Heart left ventricle (tissue), 16 donors: ENCODE data around the gene CWC22. TPM values are rescaled to one million over a fixed set of nuclear protein-coding genes. Genes with fewer than 3 reads are reported as not detected.

Experiments
- ATAC-seq, 4 donors: fragments of 200-7000 bp; cut with Tn5 transposase; one replicate each; pipeline ENCODE4 v1.9.1; 2020 to 2022; ENCODE audit warnings: moderate library complexity in 4 of 4, mild to moderate bottlenecking in 3 of 4, moderate number of reproducible peaks in 1 of 4
- DNase-seq, 5 donors: peaks; one replicate each; pipeline ENCODE4 v3.0.0-alpha.2; 2020
- H3K27ac ChIP-seq, 12 donors: fragments of 200-600 bp; sonication (generic) in 4 of 12; one replicate each; pipeline versions ENCODE4 v1.5.0 to v1.8.0; 2016 to 2022; ENCODE audit warnings: mild to moderate bottlenecking in 2 of 12
- H3K27me3 ChIP-seq, 9 donors: fragments of 200-600 bp; sonication (generic) in 2 of 9; one replicate each; pipeline versions ENCODE4 v1.5.1 to v1.8.0; 2016 to 2022; ENCODE audit warnings: mild to moderate bottlenecking in 3 of 9
- H3K36me3 ChIP-seq, 9 donors: fragments of 200-600 bp; sonication (generic) in 2 of 9; one replicate each; pipeline versions ENCODE4 v1.5.0 to v1.8.0; 2018 to 2022; ENCODE audit warnings: mild to moderate bottlenecking in 2 of 9
- H3K4me1 ChIP-seq, 12 donors: fragments of 200-600 bp; sonication (generic) in 4 of 12; one replicate each; pipeline versions ENCODE4 v1.5.0 to v1.8.0; 2016 to 2022; ENCODE audit warnings: mild to moderate bottlenecking in 3 of 12
- H3K4me3 ChIP-seq, 12 donors: fragments of 200-600 bp; sonication (generic) in 4 of 12; one replicate each; pipeline versions ENCODE4 v1.5.0 to v1.8.0; 2017 to 2022; ENCODE audit warnings: mild to moderate bottlenecking in 9 of 12, moderate library complexity in 4 of 12
- H3K9me3 ChIP-seq, 12 donors: fragments of 200-600 bp; sonication (generic) in 4 of 12; one replicate each; pipeline versions ENCODE4 v1.5.0 to v1.8.0; 2016 to 2022; ENCODE audit warnings: mild to moderate bottlenecking in 1 of 12
- POLR2A ChIP-seq, 2 donors: fragments of 450-650 bp; IDR thresholded peaks; one replicate each; pipeline ENCODE4 v1.6.1; 2017; ENCODE audit warnings: antibody characterized with exemption in 2 of 2, mild to moderate bottlenecking in 2 of 2, moderate library complexity in 2 of 2
- WGBS, 4 donors: extraction: QIAGEN DNeasy Blood & Tissue Kit in 2 of 4; methylation state at CpG; one replicate each; pipeline versions ENCODE4 v1.1.5 to v1.1.7; 2013 to 2018; 5-methylcytosine and 5-hydroxymethylcytosine counted together
- intact Hi-C, 10 donors: fragments of 100-400 bp; cut with DNase I; formaldehyde crosslinking; loops; one replicate each; pipeline versions ENCODE4 v1.11.1 to v1.14.2; 2022
- polyA plus RNA-seq, 2 donors: library from polyadenylated mRNA; stranded (reverse); fragments of 200-250 nt; gene quantifications; one replicate each; pipeline ENCODE4 v1.2.3, GENCODE V29; 2013
- total RNA-seq, 9 donors: library from RNA; depleted of rRNA in 2 of 9; stranded (reverse); fragments of >200 nt in 2 of 9; fragmentation: NEBNext Ultra II Directional in 3 of 9; extraction: Animal tissue kit (Norgen Biotek cat#: 25700) in 3 of 9; gene quantifications; one replicate each; pipeline versions ENCODE4 v1.1.0 to v1.2.4, GENCODE V29; 2016 to 2023
- TF ChIP-seq, protein P1 (sequence below), 12 donors: fragments of 200-600 bp; sonication (generic) in 4 of 12; IDR thresholded peaks; one replicate each; pipeline versions ENCODE4 v1.5.0 to v1.8.0; 2018 to 2022; ENCODE audit warnings: antibody characterized with exemption in 12 of 12, mild to moderate bottlenecking in 5 of 12
- donor health status: ischemic (EF 13 %, LVEDD 7.1; RV severe dilation, severe dysfunction).
- donor health status: healthy with polysubstance abuse.
- donor health status: DM: no; HTN: yes; CAD: no.
- donor health status: DM: no; HTN: no; CAD: no.
- donor health status: ischemic (EF 25% LVEDD 6.9; RV normal size, moderate dysfunction).
- donor health status: ischemic (EF 25% LVEDD 5.7; RV mildly dilated, moderate dysfunction).
- donor health status: healthy.
- donor health status: DM: yes; HTN: yes; CAD: no.
- donor health status: ischemic (EF 35%, LVEDD 5.7; RV mildly dilated, moderate dysfunction).
- donor health status: nonischemic (EF 11% LVEDD 7.7; RV severe dilation, severe dysfunction).
- donor health status: DM: yes; HTN: yes; CAD: no.
- donor health status: PGD.
- donor health status: ischemic (EF 29% LVEDD 5.4; RV normal size, mild dysfunction).
- donor health status: nonischemic (EF 23%, LVEDD 6.1; RV moderate dilation, normal function).

Gene CWC22
- total and polyA plus RNA-seq, 11 donors = 6.4 to 17.7 (median 11.1) TPM

DNA sequence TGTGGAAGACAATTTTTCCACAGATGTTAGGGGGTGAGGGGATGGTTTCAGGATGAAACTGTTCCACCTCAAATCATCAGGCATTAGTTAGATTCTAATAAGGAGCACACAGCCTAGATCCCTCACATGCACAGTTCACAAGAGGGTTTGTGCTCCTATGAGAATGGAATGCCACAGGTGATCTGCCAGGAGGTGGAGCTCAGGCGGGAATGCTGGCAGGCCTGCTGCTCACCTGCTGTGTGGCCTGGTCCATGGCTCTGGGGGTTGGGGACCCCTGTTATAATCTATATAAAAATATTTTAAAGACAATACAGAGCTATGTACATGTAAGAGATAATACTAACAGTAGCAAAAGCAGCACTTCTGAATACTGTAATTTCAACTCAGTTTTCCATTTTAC lies 19.2 kb downstream of the CWC22 start:
- no peak overlapping the region for H3K4me3 ChIP-seq
- no peak overlapping the region for H3K27ac ChIP-seq
- H3K27me3 ChIP-seq = no peaks in the 10 kb centered on the region
- H3K4me1 ChIP-seq = peaks cover 0 to 5% (median 0%) of the 10 kb centered on the region in 12 donors
- TF ChIP-seq POLR2A (IDR thresholded peaks at IDR 0.05) = no peak
- TF ChIP-seq, protein P1, sequence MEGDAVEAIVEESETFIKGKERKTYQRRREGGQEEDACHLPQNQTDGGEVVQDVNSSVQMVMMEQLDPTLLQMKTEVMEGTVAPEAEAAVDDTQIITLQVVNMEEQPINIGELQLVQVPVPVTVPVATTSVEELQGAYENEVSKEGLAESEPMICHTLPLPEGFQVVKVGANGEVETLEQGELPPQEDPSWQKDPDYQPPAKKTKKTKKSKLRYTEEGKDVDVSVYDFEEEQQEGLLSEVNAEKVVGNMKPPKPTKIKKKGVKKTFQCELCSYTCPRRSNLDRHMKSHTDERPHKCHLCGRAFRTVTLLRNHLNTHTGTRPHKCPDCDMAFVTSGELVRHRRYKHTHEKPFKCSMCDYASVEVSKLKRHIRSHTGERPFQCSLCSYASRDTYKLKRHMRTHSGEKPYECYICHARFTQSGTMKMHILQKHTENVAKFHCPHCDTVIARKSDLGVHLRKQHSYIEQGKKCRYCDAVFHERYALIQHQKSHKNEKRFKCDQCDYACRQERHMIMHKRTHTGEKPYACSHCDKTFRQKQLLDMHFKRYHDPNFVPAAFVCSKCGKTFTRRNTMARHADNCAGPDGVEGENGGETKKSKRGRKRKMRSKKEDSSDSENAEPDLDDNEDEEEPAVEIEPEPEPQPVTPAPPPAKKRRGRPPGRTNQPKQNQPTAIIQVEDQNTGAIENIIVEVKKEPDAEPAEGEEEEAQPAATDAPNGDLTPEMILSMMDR (IDR thresholded peaks at IDR 0.05) = no peak
- H3K36me3 ChIP-seq = peaks cover 0 to 94% (median 84%) of the 10 kb centered on the region in 9 donors
- intact Hi-C loops = no loop called here
- ATAC-seq (no peak), DNase-seq (no peak)
- H3K9me3 ChIP-seq = peaks cover 0 to 3% (median 0%) of the 10 kb centered on the region in 12 donors
- 67 to 91% (median 87%) methylated on average over 1 of the region's 1 CpG for WGBS, 4 donors

DNA sequence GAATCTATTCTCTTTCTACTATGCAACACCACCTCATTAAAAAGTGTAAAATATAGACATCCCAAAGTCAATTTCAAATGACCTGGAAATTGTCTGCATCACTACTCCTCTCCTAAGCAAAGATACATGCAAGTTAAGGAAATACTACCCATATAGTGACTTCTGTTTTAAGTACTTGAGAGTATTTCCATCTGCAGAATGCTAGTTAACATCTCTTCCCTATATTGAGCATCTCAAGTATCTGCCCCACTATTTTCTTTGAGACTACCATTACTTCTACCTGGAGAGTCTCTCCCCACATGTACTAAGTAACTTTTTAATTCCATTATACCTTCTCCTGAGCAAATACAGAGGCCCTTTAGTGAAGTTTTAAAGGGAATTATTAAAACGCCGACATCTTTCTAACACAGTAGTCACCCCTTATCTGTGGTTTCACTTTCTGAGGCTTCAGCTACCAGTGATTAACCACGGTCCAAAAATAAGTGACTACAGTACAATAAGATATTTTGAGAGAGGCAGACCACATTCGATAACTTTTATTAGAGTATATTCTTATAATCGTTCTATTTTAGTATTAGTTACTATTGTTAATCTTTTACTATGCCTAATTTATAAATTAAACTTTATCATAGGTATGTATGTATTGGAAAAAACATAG lies 21.8 kb downstream of the CWC22 start:
- intact Hi-C loops = no loop called here
- H3K4me1 ChIP-seq = peaks cover 0 to 5% (median 0%) of the 10 kb centered on the region in 12 donors
- TF ChIP-seq, protein P1 (IDR thresholded peaks at IDR 0.05) = no peak
- TF ChIP-seq POLR2A (IDR thresholded peaks at IDR 0.05) = no peak
- H3K4me3 ChIP-seq = no peak overlapping the region
- WGBS, 4 donors = 59 to 61% (median 60%) methylated on average over 5 of the region's 5 CpGs
- H3K36me3 ChIP-seq = peaks cover 0 to 95% (median 91%) of the 10 kb centered on the region in 9 donors
- no peak overlapping the region for H3K27ac ChIP-seq
- DNase-seq (no peak), ATAC-seq (no peak)
- no peaks in the 10 kb centered on the region for H3K27me3 ChIP-seq
- peaks cover 0 to 3% (median 0%) of the 10 kb centered on the region in 12 donors for H3K9me3 ChIP-seq

DNA sequence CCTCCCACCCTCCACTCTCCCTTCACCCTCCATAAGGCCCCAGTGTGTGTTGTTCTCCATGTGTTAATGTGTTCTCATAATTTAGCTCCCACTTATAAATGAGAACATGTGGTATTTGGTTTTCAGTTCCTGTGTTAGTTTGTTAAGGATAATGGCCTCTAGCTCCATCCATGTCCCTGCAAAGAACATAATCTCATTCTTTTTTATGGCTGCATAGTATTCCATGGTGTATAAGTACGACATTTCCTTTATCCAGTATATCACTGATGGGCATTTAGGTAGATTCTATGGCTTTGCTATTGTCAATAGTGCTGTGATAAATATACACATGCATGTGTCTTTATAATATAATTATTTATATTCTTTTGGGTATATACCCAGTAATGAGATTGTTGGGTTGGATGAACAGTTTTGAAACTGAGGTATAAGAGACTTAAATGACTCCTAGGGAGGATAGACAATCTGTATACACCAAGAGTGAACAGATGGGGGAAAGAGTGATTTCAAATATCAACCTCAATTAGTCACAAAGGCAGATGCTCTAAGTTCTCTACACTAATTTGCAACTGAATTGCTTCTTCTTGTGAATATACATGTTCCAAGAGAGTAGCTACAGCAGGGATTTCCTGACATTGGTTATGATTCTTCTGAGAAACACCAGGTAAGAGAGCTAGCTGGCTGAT lies 23.7 kb downstream of the CWC22 start:
- Histone ChIP-seq H3K27me3 (no peaks in the 10 kb centered on the region), H3K4me1 (peaks cover 0 to 5% (median 0%) of the 10 kb centered on the region in 12 donors), H3K27ac (no peak overlapping the region), H3K36me3 (peaks cover 0 to 100% (median 93%) of the 10 kb centered on the region in 9 donors), H3K9me3 (peaks cover 0 to 3% (median 0%) of the 10 kb centered on the region in 12 donors), H3K4me3 (no peak overlapping the region)
- DNase-seq (no peak), ATAC-seq (no peak)
- no peak for TF ChIP-seq POLR2A (IDR thresholded peaks at IDR 0.05)
- TF ChIP-seq, protein P1 (IDR thresholded peaks at IDR 0.05) = no peak
- 0 to 99% (median 76%) methylated on average over 1 of the region's 1 CpG for WGBS, 4 donors
- intact Hi-C loops = no loop called here

DNA sequence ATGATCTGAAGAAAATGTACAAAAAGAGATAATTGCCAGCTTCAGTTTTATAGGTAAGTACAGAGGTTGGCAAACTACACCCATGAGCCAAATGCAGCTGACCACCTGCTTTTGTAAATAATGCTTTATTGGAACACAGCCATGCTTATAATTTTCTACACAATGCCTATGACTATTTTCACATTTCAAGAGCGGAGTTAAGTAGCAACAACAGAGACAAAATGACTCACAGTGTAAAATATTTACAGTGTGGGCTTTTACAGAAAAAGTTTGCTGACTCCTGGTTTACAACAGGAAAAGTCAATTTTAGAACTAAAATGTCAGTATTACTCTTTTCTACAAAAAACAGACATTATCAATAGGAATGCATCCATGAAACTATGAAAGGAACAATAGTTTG lies 26.0 kb downstream of the CWC22 start:
- H3K36me3 ChIP-seq = peaks cover 0 to 100% (median 91%) of the 10 kb centered on the region in 9 donors
- no peak overlapping the region for H3K4me3 ChIP-seq
- WGBS, 4 donors = 91 to 97% (median 95%) methylated on average over 1 of the region's 1 CpG
- no peak overlapping the region for H3K27ac ChIP-seq
- ATAC-seq (no peak), DNase-seq (no peak)
- H3K4me1 ChIP-seq = peaks cover 0 to 5% (median 0%) of the 10 kb centered on the region in 12 donors
- intact Hi-C loops = no loop called here
- no peak for TF ChIP-seq POLR2A (IDR thresholded peaks at IDR 0.05)
- TF ChIP-seq, protein P1 (IDR thresholded peaks at IDR 0.05) = no peak
- no peaks in the 10 kb centered on the region for H3K27me3 ChIP-seq
- peaks cover 0 to 3% (median 0%) of the 10 kb centered on the region in 12 donors for H3K9me3 ChIP-seq
